B cell (primary cell): Measurements from ENCODE around the gene LRRN2. TPM values are rescaled to one million over a fixed set of nuclear protein-coding genes. Genes with fewer than 3 reads are reported as not detected.
"Not testable (repeated sequence)": the region's sequence is repeated elsewhere in the genome, so short reads cannot be mapped to it uniquely, and the experiment has no call there.

Experiments
- ATAC-seq: fragments of 200-7000 bp; cut with Tn5 transposase; one replicate; pipeline ENCODE4 v1.10.0; 2021; ENCODE audit warnings: low read depth, mild to moderate bottlenecking, moderate number of reproducible peaks, moderate library complexity
- CTCF ChIA-PET: fragments of 350-600 bp; sonication (Branson Sonifier 250); formaldehyde crosslinking; loops from one replicate; lab custom pipeline; 2021; ENCODE audit warnings: antibody characterized with exemption, inconsistent platforms; lab: Charles Lee
- POLR2A ChIA-PET: fragments of 350-600 bp; sonication (Branson Sonifier 250); formaldehyde crosslinking; loops from one replicate; lab custom pipeline; 2021; ENCODE audit warnings: antibody characterized with exemption; lab: Charles Lee
- DNase-seq: peaks from one replicate; pipeline ENCODE4 v3.0.0; 2013
- H2AFZ ChIP-seq: 2 replicates; pipeline ENCODE4 v1.6.1; 2012; ENCODE audit warnings: mild to moderate bottlenecking, low read depth, low read length; ENCODE audit not compliant: insufficient read depth, poor library complexity, severe bottlenecking
- H3K27ac ChIP-seq, 2 donors: 1 replicate in 1 of 2; 2 replicates in 1 of 2; pipeline ENCODE4 v1.5.1; 2012 to 2013; ENCODE audit warnings: low read length in 2 of 2, mild to moderate bottlenecking in 2 of 2, moderate library complexity in 1 of 2
- H3K27me3 ChIP-seq, 4 experiments: fragments of 200-600 bp in 1 of 4; sonication (generic) in 1 of 4; replicated peaks in 1 of 4; 1 replicate in 2 of 4; 2 replicates in 2 of 4; pipeline versions ENCODE4 v1.6.1 to v1.7.0; 2013 to 2016; ENCODE audit warnings: low read length in 3 of 4, mild to moderate bottlenecking in 2 of 4, mixed read lengths in 1 of 4, moderate library complexity in 1 of 4; ENCODE audit not compliant: insufficient read depth in 4 of 4, control insufficient read depth in 3 of 4; ENCODE audit errors: control extremely low read depth in 1 of 4
- H3K36me3 ChIP-seq, 2 experiments: replicated peaks in 1 of 2; 1 replicate in 1 of 2; 2 replicates in 1 of 2; pipeline versions ENCODE4 v1.6.1 to v1.7.1; 2013; ENCODE audit warnings: low read length in 1 of 2; ENCODE audit not compliant: insufficient read depth in 2 of 2, control insufficient read depth in 1 of 2; ENCODE audit errors: control extremely low read depth in 1 of 2, extremely low read depth in 1 of 2
- H3K4me1 ChIP-seq, 2 donors: fragments of 200-600 bp in 1 of 2; sonication (generic) in 1 of 2; 1 replicate in 1 of 2; 2 replicates in 1 of 2; pipeline versions ENCODE4 v1.5.1 to v1.6.1; 2013 to 2017; ENCODE audit warnings: low read length in 2 of 2; ENCODE audit not compliant: control insufficient read depth in 2 of 2, insufficient read depth in 2 of 2
- H3K4me2 ChIP-seq: replicated peaks from 2 replicates; pipeline ENCODE3; 2012; ENCODE audit warnings: mild to moderate bottlenecking, low read depth, low read length; ENCODE audit not compliant: poor library complexity, severe bottlenecking
- H3K4me3 ChIP-seq, 5 experiments: fragments of 200-600 bp in 1 of 5; sonication (generic) in 1 of 5; 1 replicate in 3 of 5; 2 replicates in 2 of 5; pipeline versions ENCODE4 v1.5.1 to v1.7.0; 2011 to 2016; ENCODE audit warnings: low read length in 4 of 5, mild to moderate bottlenecking in 4 of 5, low read depth in 2 of 5, control low read depth in 1 of 5, moderate library complexity in 1 of 5; ENCODE audit not compliant: insufficient read depth in 1 of 5; ENCODE audit errors: control extremely low read depth in 1 of 5, extremely low read depth in 1 of 5
- H3K79me2 ChIP-seq: fragments of 200-600 bp; sonication (generic); one replicate; pipeline ENCODE4 v1.6.0; 2016; ENCODE audit warnings: low read length; ENCODE audit not compliant: control insufficient read depth, insufficient read depth
- H3K9ac ChIP-seq: fragments of 200-600 bp; sonication (generic); 2 replicates; pipeline ENCODE4 v1.6.1; 2017; ENCODE audit warnings: mild to moderate bottlenecking, low read length, moderate library complexity
- H3K9me3 ChIP-seq, 3 donors: one replicate each; pipeline versions ENCODE4 v1.6.1 to v1.7.1; 2013; ENCODE audit warnings: low read length in 2 of 3; ENCODE audit not compliant: control insufficient read depth in 2 of 3, insufficient read depth in 1 of 3; ENCODE audit errors: control extremely low read depth in 1 of 3
- H4K20me1 ChIP-seq: 2 replicates; pipeline ENCODE4 v1.6.0; 2012; ENCODE audit warnings: mild to moderate bottlenecking, low read length; ENCODE audit not compliant: insufficient read depth, control insufficient read depth, poor library complexity, severe bottlenecking
- H3K27ac Mint-ChIP-seq: one replicate; pipeline ENCODE4 v1.8.0; 2021; ENCODE audit warnings: mixed read lengths
- H3K27me3 Mint-ChIP-seq: one replicate; pipeline ENCODE4 v1.8.0; 2021; ENCODE audit warnings: mixed read lengths
- H3K4me1 Mint-ChIP-seq: one replicate; pipeline ENCODE4 v1.8.0; 2021; ENCODE audit warnings: mixed read lengths
- H3K4me3 Mint-ChIP-seq: one replicate; pipeline ENCODE4 v1.8.0; 2021; ENCODE audit warnings: mixed read lengths
- H3K9me3 Mint-ChIP-seq: one replicate; pipeline ENCODE4 v1.8.0; 2022; ENCODE audit warnings: mixed read lengths; ENCODE audit not compliant: insufficient read depth
- EZH2 ChIP-seq: IDR thresholded peaks from 2 replicates; pipeline ENCODE4 v1.6.1; 2012; ENCODE audit warnings: borderline replicate concordance, low read depth, mild to moderate bottlenecking, moderate library complexity, low read length; ENCODE audit not compliant: insufficient read depth, poor library complexity, severe bottlenecking
- WGBS: methylation state at CpG from one replicate; pipeline ENCODE4 v1.1.5; 2013; ENCODE audit warnings: missing lambda C conversion rate; ENCODE audit not compliant: insufficient coverage; 5-methylcytosine and 5-hydroxymethylcytosine counted together
- intact Hi-C: fragments of 100-400 bp; cut with micrococcal nuclease; formaldehyde crosslinking; loops from one replicate; pipeline ENCODE4 v1.10.0; 2022
- polyA plus RNA-seq: library from polyadenylated mRNA; depleted of rRNA; stranded (reverse); fragments of >200 nt; gene quantifications from 2 replicates; pipeline ENCODE4 v1.2.3, GENCODE V29; 2012
- total RNA-seq, 2 donors: library from RNA; stranded (reverse); fragments of 120-200 nt in 1 of 2; gene quantifications; 1 replicate in 1 of 2; 2 replicates in 1 of 2; pipeline versions ENCODE4 v1.2.3 to v1.2.4, GENCODE V29; 2013 to 2022
- TF ChIP-seq, protein P1 (sequence below): fragments of 200-600 bp; IDR thresholded peaks from one replicate; pipeline ENCODE4 v1.8.0; 2022; ENCODE audit warnings: antibody characterized with exemption, mild to moderate bottlenecking

The LRRN2 gene
- total and polyA plus RNA-seq, 2 donors (not counting 1 experiment from before 2014, with no cell fraction given), result not detected

DNA sequence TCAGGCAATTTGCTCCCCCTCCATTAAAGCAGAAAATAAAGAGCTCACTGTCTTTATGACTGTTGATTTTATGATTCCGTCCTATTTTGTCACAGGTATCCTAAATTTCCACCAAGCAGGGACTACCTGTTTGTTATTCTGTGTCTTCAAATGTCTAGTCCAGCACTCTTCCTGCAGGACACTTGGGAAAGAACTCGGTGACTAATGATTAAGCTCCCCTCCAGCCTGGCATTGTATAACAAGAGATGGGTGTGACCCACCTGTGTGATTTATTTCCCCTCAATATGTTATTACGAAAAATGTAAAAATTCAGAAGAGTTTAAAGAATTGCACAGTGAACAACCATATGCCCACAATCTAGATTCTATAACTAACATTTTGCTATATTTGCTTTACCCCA lies 42.9 kb upstream of the LRRN2 start:
- Histone ChIP-seq H3K36me3 (no peaks in the 10 kb centered on the region), H3K4me3 (no peak overlapping the region), H3K79me2 (no peaks in the 10 kb centered on the region), H3K9ac (no peak overlapping the region), H4K20me1 (no peaks in the 10 kb centered on the region), H3K4me2 (no peak overlapping the region), H3K27me3 (peaks cover 0 to 11% (median under 1%) of the 10 kb centered on the region in 4 experiments), H3K9me3 (no peaks in the 10 kb centered on the region), H3K4me1 (no peaks in the 10 kb centered on the region), H2AFZ (no peak overlapping the region), H3K27ac (no peak overlapping the region)
- POLR2A ChIA-PET, result no interaction called here
- no peak overlapping the region for H3K4me3 Mint-ChIP-seq
- no peaks in the 10 kb centered on the region for H3K9me3 Mint-ChIP-seq
- TF ChIP-seq, protein P1, sequence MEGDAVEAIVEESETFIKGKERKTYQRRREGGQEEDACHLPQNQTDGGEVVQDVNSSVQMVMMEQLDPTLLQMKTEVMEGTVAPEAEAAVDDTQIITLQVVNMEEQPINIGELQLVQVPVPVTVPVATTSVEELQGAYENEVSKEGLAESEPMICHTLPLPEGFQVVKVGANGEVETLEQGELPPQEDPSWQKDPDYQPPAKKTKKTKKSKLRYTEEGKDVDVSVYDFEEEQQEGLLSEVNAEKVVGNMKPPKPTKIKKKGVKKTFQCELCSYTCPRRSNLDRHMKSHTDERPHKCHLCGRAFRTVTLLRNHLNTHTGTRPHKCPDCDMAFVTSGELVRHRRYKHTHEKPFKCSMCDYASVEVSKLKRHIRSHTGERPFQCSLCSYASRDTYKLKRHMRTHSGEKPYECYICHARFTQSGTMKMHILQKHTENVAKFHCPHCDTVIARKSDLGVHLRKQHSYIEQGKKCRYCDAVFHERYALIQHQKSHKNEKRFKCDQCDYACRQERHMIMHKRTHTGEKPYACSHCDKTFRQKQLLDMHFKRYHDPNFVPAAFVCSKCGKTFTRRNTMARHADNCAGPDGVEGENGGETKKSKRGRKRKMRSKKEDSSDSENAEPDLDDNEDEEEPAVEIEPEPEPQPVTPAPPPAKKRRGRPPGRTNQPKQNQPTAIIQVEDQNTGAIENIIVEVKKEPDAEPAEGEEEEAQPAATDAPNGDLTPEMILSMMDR, result no peak
- no peak for TF ChIP-seq EZH2
- CTCF ChIA-PET, result no interaction called here
- no peak overlapping the region for H3K27ac Mint-ChIP-seq
- DNase-seq (no peak), ATAC-seq (no peak)
- intact Hi-C loops, result no loop called here
- no peaks in the 10 kb centered on the region for H3K4me1 Mint-ChIP-seq
- no CpG with 5 or more reads among the region's 3 CpGs for WGBS
- H3K27me3 Mint-ChIP-seq, result peaks cover 39% of the 10 kb centered on the region

DNA sequence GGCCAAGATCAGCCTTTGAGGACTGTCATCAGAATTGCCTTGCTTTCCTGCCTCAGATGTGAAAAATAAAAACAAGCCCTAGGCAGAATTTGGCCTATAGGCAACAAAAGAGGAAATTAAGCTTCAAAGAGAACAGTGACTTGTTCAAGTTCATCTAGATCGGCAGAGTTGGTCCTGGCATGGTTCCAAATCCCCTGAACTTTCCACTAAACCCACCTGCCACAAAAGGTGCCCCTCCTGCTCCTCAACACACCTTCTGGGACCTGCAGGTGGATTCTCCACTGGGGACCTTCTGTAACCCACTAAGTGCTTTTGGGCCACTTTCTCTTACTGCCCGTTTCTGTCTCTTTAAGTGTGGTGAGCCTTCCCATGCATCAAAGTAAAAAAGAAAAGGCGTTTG lies 42.5 kb upstream of the LRRN2 start:
- ChIA-PET POLR2A (no interaction called here), CTCF (no interaction called here)
- H3K4me1 Mint-ChIP-seq, result no peaks in the 10 kb centered on the region
- H3K79me2 ChIP-seq, result no peaks in the 10 kb centered on the region
- H3K9ac ChIP-seq, result no peak overlapping the region
- TF ChIP-seq EZH2, result no peak
- TF ChIP-seq, protein P1, result no peak
- no peaks in the 10 kb centered on the region for H3K36me3 ChIP-seq
- DNase-seq, result no peak
- no peaks in the 10 kb centered on the region for H3K9me3 ChIP-seq
- H3K27me3 ChIP-seq, result peaks cover 0 to 7% (median under 1%) of the 10 kb centered on the region in 4 experiments
- no peaks in the 10 kb centered on the region for H4K20me1 ChIP-seq
- ATAC-seq, result no peak
- no peak overlapping the region for H3K4me3 ChIP-seq
- intact Hi-C loops, result no loop called here
- peaks cover 38% of the 10 kb centered on the region for H3K27me3 Mint-ChIP-seq
- no peaks in the 10 kb centered on the region for H3K9me3 Mint-ChIP-seq
- H3K4me3 Mint-ChIP-seq, result no peak overlapping the region
- H3K4me1 ChIP-seq, result no peaks in the 10 kb centered on the region
- 86% methylated on average over 1 of the region's 3 CpGs for WGBS
- H2AFZ ChIP-seq, result no peak overlapping the region
- H3K27ac Mint-ChIP-seq, result no peak overlapping the region
- H3K4me2 ChIP-seq, result no peak overlapping the region
- no peak overlapping the region for H3K27ac ChIP-seq

DNA sequence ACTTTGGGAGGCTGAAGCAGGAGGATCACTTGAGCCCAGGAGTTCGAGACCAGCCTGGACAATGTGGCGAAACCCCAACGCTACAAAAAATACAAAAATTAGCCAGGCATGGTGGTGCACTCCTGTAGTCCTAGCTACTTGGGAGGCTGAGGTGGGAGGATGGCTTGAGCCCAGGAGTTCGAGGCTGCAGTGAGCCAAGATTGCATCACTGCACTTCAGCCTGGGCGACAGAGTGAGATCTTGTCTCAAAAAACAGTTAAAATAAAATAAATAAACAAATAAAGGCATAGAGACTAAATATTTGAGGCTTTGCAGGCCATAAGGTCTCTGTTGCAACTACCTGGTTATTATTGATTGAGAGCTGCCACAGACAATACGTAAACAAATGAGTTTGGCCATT lies 41.9 kb upstream of the LRRN2 start:
- H3K4me1 ChIP-seq, H3K4me3 Mint-ChIP-seq, H3K9me3 Mint-ChIP-seq, intact Hi-C loops, H3K4me2 ChIP-seq, H3K79me2 ChIP-seq, H3K36me3 ChIP-seq, DNase-seq, H3K4me1 Mint-ChIP-seq, H2AFZ ChIP-seq, H3K9ac ChIP-seq, H4K20me1 ChIP-seq, H3K27me3 ChIP-seq, CTCF ChIA-PET, H3K27ac ChIP-seq, POLR2A ChIA-PET, H3K9me3 ChIP-seq, H3K27ac Mint-ChIP-seq, ATAC-seq, H3K4me3 ChIP-seq: not testable (repeated sequence)
- 100% methylated on average over 2 of the region's 6 CpGs for WGBS
- peaks cover 32% of the 10 kb centered on the region for H3K27me3 Mint-ChIP-seq
